WTC11 (cell line): ENCODE results near the gene ATPAF1.
"Not testable (repeated sequence)": the region's sequence is repeated elsewhere in the genome, so short reads cannot be mapped to it uniquely, and the experiment has no call there.

Experiments
- AR ChIP-seq: fragments of 250-450 bp; sonication (Bioruptor Pico); IDR thresholded peaks from 2 replicates; pipeline ENCODE4 v1.9.0; 2021; ENCODE audit warnings: mild to moderate bottlenecking
- CBFB ChIP-seq: sonication (generic); formaldehyde crosslinking; IDR thresholded peaks from 2 replicates; pipeline ENCODE4 v1.8.1; 2022; ENCODE audit warnings: mild to moderate bottlenecking, low read depth, missing genetic modification reagents
- CTCF ChIP-seq: fragments of 200-600 bp; IDR thresholded peaks from 2 replicates; pipeline ENCODE4 v1.8.0; 2022; ENCODE audit warnings: antibody characterized with exemption
- FOXJ3 ChIP-seq: sonication (generic); formaldehyde crosslinking; IDR thresholded peaks from 2 replicates; pipeline ENCODE4 v1.9.0; 2021; ENCODE audit warnings: missing genetic modification reagents, mild to moderate bottlenecking, borderline replicate concordance
- GTF2I ChIP-seq: fragments of 250-450 bp; sonication (Bioruptor Pico); conservative IDR thresholded peaks from 2 replicates; pipeline ENCODE4 v1.4.0; 2021; ENCODE audit warnings: mild to moderate bottlenecking
- KAT7 ChIP-seq: sonication (generic); formaldehyde crosslinking; IDR thresholded peaks from 2 replicates; pipeline ENCODE4 v1.8.1; 2023; ENCODE audit warnings: missing genetic modification reagents, mild to moderate bottlenecking, borderline replicate concordance
- SP1 ChIP-seq: sonication (generic); formaldehyde crosslinking; conservative IDR thresholded peaks from 2 replicates; pipeline ENCODE4 v1.8.1; 2022; ENCODE audit warnings: missing genetic modification reagents
- TEAD1 ChIP-seq: sonication (generic); formaldehyde crosslinking; IDR thresholded peaks from 2 replicates; pipeline ENCODE4 v1.8.0; 2022; ENCODE audit warnings: mild to moderate bottlenecking, missing genetic modification reagents
- ZNF138 ChIP-seq: sonication (generic); formaldehyde crosslinking; conservative IDR thresholded peaks from 2 replicates; pipeline ENCODE4 v1.8.1; 2022; ENCODE audit warnings: mild to moderate bottlenecking, moderate library complexity, missing genetic modification reagents
- TF ChIP-seq, protein P1 (sequence below): sonication (generic); formaldehyde crosslinking; IDR thresholded peaks from 2 replicates; pipeline ENCODE4 v1.8.0; 2022; ENCODE audit warnings: mild to moderate bottlenecking, missing genetic modification reagents

DNA sequence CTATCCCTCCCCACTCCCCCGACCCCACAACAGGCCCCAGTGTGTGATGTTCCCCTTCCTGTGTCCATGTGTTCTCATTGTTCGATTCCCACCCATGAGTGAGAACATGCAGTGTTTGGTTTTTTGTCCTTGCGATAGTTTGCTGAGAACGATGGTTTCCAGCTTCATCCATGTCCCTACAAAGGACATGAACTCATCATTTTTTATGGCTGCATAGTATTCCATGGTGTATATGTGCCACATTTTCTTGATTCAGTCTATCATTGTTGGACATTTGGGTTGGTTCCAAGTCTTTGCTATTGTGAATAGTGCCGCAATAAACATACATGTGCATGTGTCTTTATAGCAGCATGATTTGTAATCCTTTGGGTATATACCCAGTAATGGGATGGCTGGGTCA is 5.2 kb downstream of the ATPAF1 start:
- TF ChIP-seq ZNF138 (CRISPR knock-in tag); FOXJ3 (CRISPR knock-in tag); CTCF; GTF2I (CRISPR knock-in tag); CBFB (CRISPR knock-in tag); SP1 (CRISPR knock-in tag); KAT7 (CRISPR knock-in tag); AR; TEAD1 (CRISPR knock-in tag): not testable (repeated sequence)
- TF ChIP-seq, protein P1, sequence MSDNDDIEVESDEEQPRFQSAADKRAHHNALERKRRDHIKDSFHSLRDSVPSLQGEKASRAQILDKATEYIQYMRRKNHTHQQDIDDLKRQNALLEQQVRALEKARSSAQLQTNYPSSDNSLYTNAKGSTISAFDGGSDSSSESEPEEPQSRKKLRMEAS: not testable (repeated sequence)
